Measurements from ENCODE around the gene UBXN1.
"Not testable (repeated sequence)": the region's sequence is repeated elsewhere in the genome, so short reads cannot be mapped to it uniquely, and the experiment has no call there.

The UBXN1 gene

GRCh38 chr11:62671236-62671607, 7.7 kb downstream of the UBXN1 start:
- peak in 1 of 3 donors; percentile 33 for DNase-seq

GRCh38 chr11:62669420-62670161, 9.3 kb downstream of the UBXN1 start:
- no peak for DNase-seq

GRCh38 chr11:62667460-62667859, 11.4 kb downstream of the UBXN1 start:
- DNase-seq, result no peak

GRCh38 chr11:62666259-62666926, 12.5 kb downstream of the UBXN1 start:
- no peak for DNase-seq

- DNase-seq, result peak; percentile 59 to 65 (median 64)
Measured at GRCh38 chr11:62665599-62666258, 13.1 kb downstream of the UBXN1 start.

- DNase-seq, result peak; percentile 94 to 97 (median 97)
Measured at GRCh38 chr11:62665075-62665598, 13.7 kb downstream of the UBXN1 start, which contains the start of the genes C11orf98 and CSKMT. Gene C11orf98 (minus strand): TSS chr11:62665210. CDS start chr11:62665169, 41 bp downstream. Gene CSKMT (plus strand): TSS chr11:62665312. CDS start chr11:62665880, 568 bp downstream.

GRCh38 chr11:62664405-62665074, 14.3 kb downstream of the UBXN1 start:
- DNase-seq, result no peak

- DNase-seq, result no peak
Measured at GRCh38 chr11:62656796-62657429, 22.0 kb downstream of the UBXN1 start.

GRCh38 chr11:62654297-62654696, 24.6 kb downstream of the UBXN1 start:
- no peak for DNase-seq

GRCh38 chr11:62652161-62653006, 26.5 kb downstream of the UBXN1 start:
- peak in 2 of 3 donors; percentile 21 to 28 for DNase-seq

- DNase-seq, result not testable (repeated sequence)
Measured at GRCh38 chr11:62650283-62650682, 28.6 kb downstream of the UBXN1 start.

GRCh38 chr11:62649486-62649885, 29.4 kb downstream of the UBXN1 start:
- DNase-seq, result no peak

GRCh38 chr11:62648967-62649364, 29.9 kb downstream of the UBXN1 start:
- no peak for DNase-seq

- DNase-seq, result no peak
Measured at GRCh38 chr11:62648185-62648966, 30.5 kb downstream of the UBXN1 start.

- DNase-seq, result no peak
Measured at GRCh38 chr11:62647609-62648005, 31.3 kb downstream of the UBXN1 start.

GRCh38 chr11:62646825-62647608, 31.9 kb downstream of the UBXN1 start:
- DNase-seq, result no peak

- peak; percentile 99 to 100 (median 100) for DNase-seq
Measured at GRCh38 chr11:62645946-62646824, 32.7 kb downstream of the UBXN1 start, which contains the start of gene GANAB. Gene GANAB (minus strand): TSS chr11:62646613. CDS start chr11:62646599, 14 bp downstream.

GRCh38 chr11:62645671-62645945, 33.3 kb downstream of the UBXN1 start:
- peak in 1 of 3 donors; percentile 18 for DNase-seq

- no peak for DNase-seq
Measured at GRCh38 chr11:62644220-62644619, 34.7 kb downstream of the UBXN1 start.

Measured in suppressor macrophage treated with lipopolysaccharide for 1 hour (primary cell).